PC-9 (cell line): Measurements from ENCODE around the gene HDAC7. TPM values are rescaled to one million over a fixed set of nuclear protein-coding genes. Genes with fewer than 3 reads are reported as not detected.

Source experiments
- BruUV-seq: library from RNA; stranded (reverse); fragments of 400-500 nt; replicated peaks from 2 replicates; lab custom pipeline; 2021; lab: Mats Ljungman, UMichigan
- CTCF ChIA-PET: fragments of 300-600 bp; sonication (Branson Sonifier 250); formaldehyde crosslinking; loops from one replicate; lab custom pipeline; 2022; ENCODE audit warnings: antibody characterized with exemption; lab: Charles Lee
- POLR2A ChIA-PET: fragments of 300-600 bp; sonication (Branson Sonifier 250); formaldehyde crosslinking; loops from one replicate; lab custom pipeline; 2022; ENCODE audit warnings: antibody characterized with exemption; ENCODE audit not compliant: unreplicated experiment; lab: Charles Lee
- DNase-seq, 2 experiments: peaks; one replicate each; pipeline versions ENCODE4 v3.0.0 to v3.0.0-alpha.2; 2015 to 2022; ENCODE audit warnings: mixed read lengths in 1 of 2
- H2AFZ ChIP-seq: fragments of 200-600 bp; sonication (generic); 2 replicates; pipeline ENCODE4 v1.8.1; 2017; ENCODE audit warnings: antibody characterized with exemption
- H3F3A ChIP-seq: fragments of 200-600 bp; sonication (generic); 2 replicates; pipeline ENCODE4 v1.8.1; 2017; ENCODE audit warnings: antibody characterized with exemption, mild to moderate bottlenecking, low read depth; ENCODE audit not compliant: insufficient read depth
- H3K27ac ChIP-seq: fragments of 200-600 bp; sonication (generic); 2 replicates; pipeline ENCODE4 v1.6.1; 2016; ENCODE audit warnings: mixed run types
- H3K27me3 ChIP-seq: fragments of 200-600 bp; sonication (generic); 2 replicates; pipeline ENCODE4 v1.6.1; 2016; ENCODE audit warnings: low read depth, mixed run types; ENCODE audit not compliant: insufficient read depth
- H3K36me3 ChIP-seq: fragments of 200-600 bp; sonication (generic); 2 replicates; pipeline ENCODE4 v1.6.1; 2016; ENCODE audit warnings: low read depth, mixed run types
- H3K4me1 ChIP-seq: fragments of 200-600 bp; sonication (generic); replicated peaks from 2 replicates; pipeline ENCODE4 v1.6.1; 2016; ENCODE audit warnings: mixed run types; ENCODE audit not compliant: insufficient read depth
- H3K4me2 ChIP-seq: fragments of 200-600 bp; sonication (generic); 2 replicates; pipeline ENCODE4 v1.6.1; 2017; ENCODE audit warnings: mixed run types
- H3K4me3 ChIP-seq: fragments of 200-600 bp; sonication (generic); 2 replicates; pipeline ENCODE4 v1.6.1; 2016; ENCODE audit warnings: mixed run types
- H3K79me2 ChIP-seq: fragments of 200-600 bp; sonication (generic); 2 replicates; pipeline ENCODE4 v1.6.1; 2017; ENCODE audit warnings: low read depth, mixed run types
- H3K9me2 ChIP-seq: fragments of 200-600 bp; sonication (generic); 2 replicates; pipeline ENCODE4 v1.8.1; 2017; ENCODE audit warnings: mild to moderate bottlenecking; ENCODE audit not compliant: insufficient read depth
- H3K9me3 ChIP-seq: fragments of 200-600 bp; sonication (generic); 2 replicates; pipeline ENCODE4 v1.8.1; 2016; ENCODE audit warnings: low read depth; ENCODE audit not compliant: insufficient read depth
- H4K20me1 ChIP-seq: fragments of 200-600 bp; sonication (generic); 2 replicates; pipeline ENCODE4 v1.8.1; 2017; ENCODE audit not compliant: insufficient read depth
- EZH2 ChIP-seq: fragments of 200-600 bp; sonication (generic); IDR thresholded peaks from 2 replicates; pipeline ENCODE4 v1.8.0; 2017; ENCODE audit warnings: antibody characterized with exemption, low read depth
- intact Hi-C: fragments of 100-400 bp; cut with micrococcal nuclease; formaldehyde crosslinking; loops from one replicate; pipeline ENCODE4 v1.10.0; 2022; ENCODE audit not compliant: unreplicated experiment
- total RNA-seq: library from RNA; stranded (reverse); gene quantifications from 2 replicates; pipeline ENCODE4 v1.2.3, GENCODE V29; 2021
- TF ChIP-seq, protein P1 (sequence below): fragments of 200-600 bp; sonication (generic); conservative IDR thresholded peaks from 2 replicates; pipeline ENCODE4 v1.6.1; 2017; ENCODE audit warnings: mixed run types, antibody characterized with exemption, mild to moderate bottlenecking, moderate library complexity

The HDAC7 gene
- total RNA-seq, 1 experiment from 2014 or later, result 106 TPM

- intact Hi-C loops, result no loop called here
- TF ChIP-seq, protein P1, sequence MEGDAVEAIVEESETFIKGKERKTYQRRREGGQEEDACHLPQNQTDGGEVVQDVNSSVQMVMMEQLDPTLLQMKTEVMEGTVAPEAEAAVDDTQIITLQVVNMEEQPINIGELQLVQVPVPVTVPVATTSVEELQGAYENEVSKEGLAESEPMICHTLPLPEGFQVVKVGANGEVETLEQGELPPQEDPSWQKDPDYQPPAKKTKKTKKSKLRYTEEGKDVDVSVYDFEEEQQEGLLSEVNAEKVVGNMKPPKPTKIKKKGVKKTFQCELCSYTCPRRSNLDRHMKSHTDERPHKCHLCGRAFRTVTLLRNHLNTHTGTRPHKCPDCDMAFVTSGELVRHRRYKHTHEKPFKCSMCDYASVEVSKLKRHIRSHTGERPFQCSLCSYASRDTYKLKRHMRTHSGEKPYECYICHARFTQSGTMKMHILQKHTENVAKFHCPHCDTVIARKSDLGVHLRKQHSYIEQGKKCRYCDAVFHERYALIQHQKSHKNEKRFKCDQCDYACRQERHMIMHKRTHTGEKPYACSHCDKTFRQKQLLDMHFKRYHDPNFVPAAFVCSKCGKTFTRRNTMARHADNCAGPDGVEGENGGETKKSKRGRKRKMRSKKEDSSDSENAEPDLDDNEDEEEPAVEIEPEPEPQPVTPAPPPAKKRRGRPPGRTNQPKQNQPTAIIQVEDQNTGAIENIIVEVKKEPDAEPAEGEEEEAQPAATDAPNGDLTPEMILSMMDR, result no peak
- no peak for TF ChIP-seq EZH2
- Histone ChIP-seq H3K4me3 (no peak overlapping the region), H3K9me2 (no peaks in the 10 kb centered on the region; the same call in 1 of the 2 replicates), H3K36me3 (no peaks in the 10 kb centered on the region), H3F3A (peaks cover 3% of the 10 kb centered on the region; the same call in 1 of the 2 replicates), H3K4me1 (peaks cover 11% of the 10 kb centered on the region), H3K79me2 (no peaks in the 10 kb centered on the region), H3K9me3 (no peaks in the 10 kb centered on the region), H4K20me1 (0 out of 2 replicates have a peak, but pooled peaks cover 2% of the 10 kb centered on the region), H2AFZ (no peak overlapping the region), H3K27ac (no peak overlapping the region), H3K4me2 (no peak overlapping the region), H3K27me3 (no peaks in the 10 kb centered on the region)
- POLR2A ChIA-PET, result no interaction called here
- BruUV-seq, result no TSS peak
- CTCF ChIA-PET, result interaction anchor here (0.7 kb wide), 1 partner anchor 13 kb away, joined by 3 read pairs; no protein-coding TSS in a partner anchor
- DNase-seq, result no peak
These were observed 21.8 kb upstream of the HDAC7 start for GRCh38 chr12:47841501-47841900.

DNA sequence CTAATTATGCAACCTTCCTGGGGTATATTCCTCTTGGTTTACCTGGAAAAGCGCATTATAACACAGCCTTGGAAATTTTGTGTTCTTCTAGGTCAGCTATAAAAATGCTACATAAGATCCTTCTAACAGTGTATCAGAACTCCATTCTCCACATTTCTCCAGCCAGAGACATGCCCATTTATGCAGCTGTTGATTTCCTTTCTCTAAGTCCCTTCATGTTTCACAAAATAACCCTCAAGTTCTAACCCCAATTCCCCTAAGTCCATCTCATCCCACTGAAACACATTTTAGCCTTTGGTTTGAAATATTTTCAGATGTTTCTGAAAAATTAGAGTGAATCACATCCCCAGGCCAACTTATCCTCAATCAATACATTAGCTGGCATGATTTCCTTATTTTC lies 20.9 kb upstream of the HDAC7 start:
- no peak overlapping the region for H3K4me2 ChIP-seq
- H2AFZ ChIP-seq, result no peak overlapping the region
- ChIA-PET CTCF (interaction anchor here (0.7 to 4.0 kb wide), 3 partner anchors 12 to 323 kb away, joined by 4 to 31 read pairs (median 4); no protein-coding TSS in a partner anchor), POLR2A (no interaction called here)
- no peaks in the 10 kb centered on the region for H3K79me2 ChIP-seq
- H3K4me3 ChIP-seq, result no peak overlapping the region
- no peaks in the 10 kb centered on the region; the same call in 1 of the 2 replicates for H3K9me2 ChIP-seq
- no peaks in the 10 kb centered on the region for H3K36me3 ChIP-seq
- no peaks in the 10 kb centered on the region for H3K27me3 ChIP-seq
- BruUV-seq, result no TSS peak
- TF ChIP-seq, protein P1, result no peak
- TF ChIP-seq EZH2, result no peak
- intact Hi-C loops, result no loop called here
- 0 out of 2 replicates have a peak, but pooled peaks cover 2% of the 10 kb centered on the region for H4K20me1 ChIP-seq
- peaks cover 10% of the 10 kb centered on the region; the same call in 1 of the 2 replicates for H3F3A ChIP-seq
- no peaks in the 10 kb centered on the region for H3K9me3 ChIP-seq
- peaks cover 20% of the 10 kb centered on the region for H3K4me1 ChIP-seq
- DNase-seq, result no peak
- no peak overlapping the region for H3K27ac ChIP-seq

- no peak overlapping the region for H3K4me3 ChIP-seq
- H4K20me1 ChIP-seq, result 0 out of 2 replicates have a peak, but pooled peaks cover 2% of the 10 kb centered on the region
- DNase-seq, result no peak
- no peak overlapping the region for H3K27ac ChIP-seq
- BruUV-seq, result no TSS peak
- no peaks in the 10 kb centered on the region for H3K36me3 ChIP-seq
- H3K4me1 ChIP-seq, result peaks cover 33% of the 10 kb centered on the region
- H3K9me2 ChIP-seq, result no peaks in the 10 kb centered on the region; the same call in 1 of the 2 replicates
- no peak overlapping the region for H3K4me2 ChIP-seq
- H3K9me3 ChIP-seq, result no peaks in the 10 kb centered on the region
- POLR2A ChIA-PET, result interaction anchor here (0.5 to 1.0 kb wide), 3 partner anchors 14 to 317 kb away, joined by 5 to 26 read pairs (median 10); no protein-coding TSS in a partner anchor
- peaks cover 10% of the 10 kb centered on the region; the same call in 1 of the 2 replicates for H3F3A ChIP-seq
- no peak overlapping the region for H2AFZ ChIP-seq
- no peaks in the 10 kb centered on the region for H3K27me3 ChIP-seq
- CTCF ChIA-PET, result interaction anchor here (0.5 to 4.0 kb wide), 11 partner anchors 35 to 753 kb away, joined by 3 to 31 read pairs (median 4); no protein-coding TSS in a partner anchor
- no peaks in the 10 kb centered on the region for H3K79me2 ChIP-seq
- intact Hi-C loops, result no loop called here
- TF ChIP-seq EZH2, result no peak
- TF ChIP-seq, protein P1, result no peak
These were observed 19.6 kb upstream of the HDAC7 start for GRCh38 chr12:47839214-47839876.
